Adrenal gland (tissue), 12 donors: Measurements from ENCODE around the gene ATP2C1. TPM values are rescaled to one million over a fixed set of nuclear protein-coding genes. Genes with fewer than 3 reads are reported as not detected.
"Not testable (repeated sequence)": the region's sequence is repeated elsewhere in the genome, so short reads cannot be mapped to it uniquely, and the experiment has no call there.

ENCODE experiments used
- DNase-seq, 7 donors: peaks; one replicate each; pipeline ENCODE4 v3.0.0-alpha.2; 2019 to 2020
- H3K27ac ChIP-seq, 5 donors: fragments of 200-600 bp; sonication (generic) in 4 of 5; 1 replicate in 3 of 5; 2 replicates in 2 of 5; pipeline versions ENCODE4 v1.5.1 to v1.8.0; 2016 to 2020; ENCODE audit warnings: mild to moderate bottlenecking in 1 of 5
- H3K27me3 ChIP-seq: fragments of 200-600 bp; 2 replicates; pipeline ENCODE4 v1.8.0; 2021
- H3K36me3 ChIP-seq, 2 donors: fragments of 200-600 bp; replicated peaks in 1 of 2; 1 replicate in 1 of 2; 2 replicates in 1 of 2; pipeline versions ENCODE4 v1.5.1 to v1.8.0; 2018 to 2022
- H3K4me1 ChIP-seq, 2 donors: fragments of 200-600 bp; replicated peaks in 1 of 2; 1 replicate in 1 of 2; 2 replicates in 1 of 2; pipeline versions ENCODE4 v1.5.1 to v1.8.0; 2018 to 2021
- H3K4me3 ChIP-seq, 4 donors: fragments of 200-600 bp; sonication (generic) in 3 of 4; one replicate each; pipeline ENCODE4 v1.5.1; 2016 to 2018
- H3K9me3 ChIP-seq, 3 donors: fragments of 200-600 bp; sonication (generic) in 1 of 3; replicated peaks in 1 of 3; 1 replicate in 2 of 3; 2 replicates in 1 of 3; pipeline versions ENCODE4 v1.5.1 to v1.8.0; 2016 to 2021
- POLR2A ChIP-seq, 2 donors: fragments of 450-650 bp; IDR thresholded peaks; one replicate each; pipeline ENCODE4 v1.6.1; 2017; ENCODE audit warnings: antibody characterized with exemption in 2 of 2, mild to moderate bottlenecking in 2 of 2, moderate library complexity in 1 of 2
- WGBS, 4 donors: extraction: QIAGEN DNeasy Blood & Tissue Kit in 2 of 4; methylation state at CpG; one replicate each; pipeline versions ENCODE4 v1.1.5 to v1.1.7; 2013 to 2017; 5-methylcytosine and 5-hydroxymethylcytosine counted together
- intact Hi-C, 2 donors: fragments of 100-400 bp; cut with DNase I; formaldehyde crosslinking; loops; one replicate each; pipeline versions ENCODE4 v1.14.1 to v1.15.0; 2022 to 2023
- polyA plus RNA-seq, 3 donors: library from polyadenylated mRNA; stranded (reverse); fragments of 200-250 nt in 2 of 3; fragments of 350-450 nt in 1 of 3; fragmentation: Illumina TruSeq in 1 of 3; extraction: RNeasy Lipid Tissue Mini Kit (QIAGEN cat#74804) in 1 of 3; gene quantifications; one replicate each; pipeline ENCODE4 v1.2.3, GENCODE V29; 2013 to 2014
- total RNA-seq, 9 donors: library from RNA; depleted of rRNA in 4 of 9; stranded (reverse); fragments of >200 nt in 4 of 9; fragments of 120-200 nt in 1 of 9; fragmentation: NEBNext Ultra II Directional in 1 of 9; extraction: Animal tissue kit (Norgen Biotek cat#: 25700) in 1 of 9; gene quantifications; one replicate each; pipeline versions ENCODE4 v1.1.0 to v1.2.4, GENCODE V29; 2013 to 2023
- TF ChIP-seq, protein P1 (sequence below), 6 experiments: fragments of 450-650 bp in 4 of 6; fragments of 200-600 bp in 2 of 6; sonication (generic) in 1 of 6; IDR thresholded peaks; 1 replicate in 5 of 6; 2 replicates in 1 of 6; pipeline versions ENCODE4 v1.5.1 to v1.8.0; 2016 to 2021; ENCODE audit warnings: antibody characterized with exemption in 6 of 6, mild to moderate bottlenecking in 2 of 6, moderate library complexity in 1 of 6
- donor health status: healthy with polysubstance abuse.
- donor health status: Bipolar disorder and iron deficiency.
- donor health status: DM: yes; HTN: yes; CAD: no.
- donor health status: DM: no; HTN: no; CAD: no.
- donor health status: DM: no; HTN: no; CAD: no.
- donor health status: DM: yes; HTN: yes; CAD: no.

ATP2C1 gene
- total and polyA plus RNA-seq, 12 donors = 26.7 to 78.6 (median 55.5) TPM

- intact Hi-C loops = loop anchor here in 1 of 2 donors (10.0 kb wide), 1 partner anchor 328 kb away; no protein-coding TSS in a partner anchor
Observed at GRCh38 chr3:131036986-131037385, 143.1 kb downstream of the ATP2C1 start.

DNA sequence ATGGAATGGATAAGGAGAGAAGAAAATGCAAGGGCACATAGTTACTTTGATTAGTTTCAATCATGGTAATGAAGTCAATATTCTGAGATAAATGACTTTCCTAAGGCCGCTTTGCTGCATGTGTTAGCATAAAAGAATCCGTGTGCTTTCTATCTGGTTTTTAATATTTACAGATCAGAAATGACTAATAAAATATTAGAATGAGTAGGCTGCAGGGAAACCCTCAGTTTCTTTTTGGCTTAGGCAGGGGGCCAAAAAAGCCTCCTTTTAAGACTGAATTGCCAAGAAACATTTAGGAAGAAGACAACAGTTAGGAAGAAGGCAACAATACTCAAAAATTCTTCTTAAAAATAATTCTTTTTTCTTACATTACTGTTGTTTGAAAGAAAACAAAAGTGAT, 144.4 kb downstream of the ATP2C1 start:
- Histone ChIP-seq H3K27ac (no peak overlapping the region), H3K4me3 (no peak overlapping the region), H3K36me3 (no peaks in the 10 kb centered on the region), H3K4me1 (peaks cover 6 to 9% of the 10 kb centered on the region in 2 donors), H3K9me3 (no peaks in the 10 kb centered on the region), H3K27me3 (no peaks in the 10 kb centered on the region)
- DNase-seq = no peak
- WGBS, 4 donors = 56 to 88% (median 86%) methylated on average over 2 of the region's 2 CpGs
- intact Hi-C loops = loop anchor here in 1 of 2 donors (10.0 kb wide), 1 partner anchor 326 kb away; no protein-coding TSS in a partner anchor
- TF ChIP-seq POLR2A (IDR thresholded peaks at IDR 0.05) = no peak
- TF ChIP-seq, protein P1, sequence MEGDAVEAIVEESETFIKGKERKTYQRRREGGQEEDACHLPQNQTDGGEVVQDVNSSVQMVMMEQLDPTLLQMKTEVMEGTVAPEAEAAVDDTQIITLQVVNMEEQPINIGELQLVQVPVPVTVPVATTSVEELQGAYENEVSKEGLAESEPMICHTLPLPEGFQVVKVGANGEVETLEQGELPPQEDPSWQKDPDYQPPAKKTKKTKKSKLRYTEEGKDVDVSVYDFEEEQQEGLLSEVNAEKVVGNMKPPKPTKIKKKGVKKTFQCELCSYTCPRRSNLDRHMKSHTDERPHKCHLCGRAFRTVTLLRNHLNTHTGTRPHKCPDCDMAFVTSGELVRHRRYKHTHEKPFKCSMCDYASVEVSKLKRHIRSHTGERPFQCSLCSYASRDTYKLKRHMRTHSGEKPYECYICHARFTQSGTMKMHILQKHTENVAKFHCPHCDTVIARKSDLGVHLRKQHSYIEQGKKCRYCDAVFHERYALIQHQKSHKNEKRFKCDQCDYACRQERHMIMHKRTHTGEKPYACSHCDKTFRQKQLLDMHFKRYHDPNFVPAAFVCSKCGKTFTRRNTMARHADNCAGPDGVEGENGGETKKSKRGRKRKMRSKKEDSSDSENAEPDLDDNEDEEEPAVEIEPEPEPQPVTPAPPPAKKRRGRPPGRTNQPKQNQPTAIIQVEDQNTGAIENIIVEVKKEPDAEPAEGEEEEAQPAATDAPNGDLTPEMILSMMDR (IDR thresholded peaks at IDR 0.05) = no peak

More at GRCh38 chr3:131036986-131037385, 143.1 kb downstream of the ATP2C1 start:
- Histone ChIP-seq H3K27ac (no peak overlapping the region), H3K4me3 (no peak overlapping the region), H3K4me1 (peaks cover 6 to 9% of the 10 kb centered on the region in 2 donors), H3K36me3 (no peaks in the 10 kb centered on the region), H3K9me3 (no peaks in the 10 kb centered on the region), H3K27me3 (no peaks in the 10 kb centered on the region)
- WGBS, 4 donors = 71 to 82% (median 82%) methylated on average over 5 of the region's 5 CpGs
- DNase-seq = no peak
- TF ChIP-seq, protein P1 (IDR thresholded peaks at IDR 0.05) = no peak
- TF ChIP-seq POLR2A (IDR thresholded peaks at IDR 0.05) = no peak

GRCh38 chr3:131042271-131042985, 148.5 kb downstream of the ATP2C1 start:
- DNase-seq, H3K4me3 ChIP-seq, H3K36me3 ChIP-seq, H3K27ac ChIP-seq, H3K4me1 ChIP-seq, H3K27me3 ChIP-seq, H3K9me3 ChIP-seq, intact Hi-C loops: not testable (repeated sequence)
- WGBS, 4 donors = 79 to 82% (median 81%) methylated on average over 8 to 10 of the region's 10 CpGs

DNA sequence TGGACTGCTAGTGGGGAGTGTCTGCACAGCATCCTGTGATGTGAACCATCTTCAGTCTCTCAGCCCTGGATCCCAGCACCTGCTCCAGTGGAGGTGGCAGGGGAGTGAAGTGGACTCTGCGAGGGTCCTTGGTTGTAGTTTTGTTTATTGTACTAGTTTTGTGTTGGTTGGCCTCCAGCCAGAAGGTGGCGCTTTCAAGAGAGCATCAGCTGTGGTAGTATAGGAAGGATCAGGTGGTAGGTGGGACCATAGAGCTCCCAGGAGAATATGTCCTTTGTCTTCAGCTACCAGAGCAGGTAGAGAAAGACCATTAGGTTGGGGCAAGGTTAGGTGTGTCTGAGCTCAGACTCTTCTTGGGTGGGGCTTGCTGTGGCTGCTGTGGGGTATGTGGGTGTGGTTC, 153.7 kb downstream of the ATP2C1 start:
- TF ChIP-seq POLR2A (IDR thresholded peaks at IDR 0.05) = no peak
- TF ChIP-seq, protein P1 (IDR thresholded peaks at IDR 0.05) = no peak
- DNase-seq = no peak
- intact Hi-C loops = no loop called here
- Histone ChIP-seq H3K9me3 (no peaks in the 10 kb centered on the region), H3K27ac (no peak overlapping the region), H3K4me3 (no peak overlapping the region), H3K4me1 (no peaks in the 10 kb centered on the region), H3K27me3 (no peaks in the 10 kb centered on the region), H3K36me3 (no peaks in the 10 kb centered on the region)
- WGBS, 4 donors = 96 to 100% (median 98%) methylated on average over 2 of the region's 2 CpGs

GRCh38 chr3:131048030-131048429, 154.1 kb downstream of the ATP2C1 start:
- Histone ChIP-seq H3K27ac (no peak overlapping the region), H3K36me3 (no peaks in the 10 kb centered on the region)

More at GRCh38 chr3:131048030-131048429, 154.1 kb downstream of the ATP2C1 start:
- WGBS, 4 donors = 89 to 93% (median 92%) methylated on average over 5 to 7 of the region's 7 CpGs
- intact Hi-C loops = no loop called here
- DNase-seq = no peak
- Histone ChIP-seq H3K4me1 (no peaks in the 10 kb centered on the region), H3K27me3 (no peaks in the 10 kb centered on the region), H3K9me3 (no peaks in the 10 kb centered on the region), H3K4me3 (no peak overlapping the region)
- no peak for TF ChIP-seq POLR2A (IDR thresholded peaks at IDR 0.05)
- TF ChIP-seq, protein P1 (IDR thresholded peaks at IDR 0.05) = no peak
